ENCODE data around the gene ELSPBP1. TPM values are rescaled to one million over a fixed set of nuclear protein-coding genes. Genes with fewer than 3 reads are reported as not detected.

The ELSPBP1 gene
- total RNA-seq, 1 experiment from 2014 or later = not detected

GRCh38 chr19:47992070-47992469, 2.4 kb upstream of the ELSPBP1 start, which contains the start of gene BSPH1:
BSPH1 (minus strand) TSS chr19:47992170; CDS start chr19:47992081, 89 bp downstream.
- Histone ChIP-seq H3K9me2 (ENCODE audit: insufficient read depth) (0 out of 2 replicates have a peak, but pooled peaks cover 4% of the 10 kb centered on the region), H3K4me3 (replicated peaks in 1 of 2; ENCODE audit: low read depth in 1 of 2, low read length in 2 of 2) (no peak within 1 kb of the TSS), H3K9me3 (ENCODE audit: control insufficient read depth in 1 of 2, insufficient read depth in 1 of 2, low read depth in 1 of 2, low read length in 2 of 2) (no peaks in the 10 kb centered on the region), H3K4me1 (ENCODE audit: control insufficient read depth in 1 of 2, insufficient read depth in 2 of 2, low read length in 2 of 2) (no peaks in the 10 kb centered on the region), H2AFZ (ENCODE audit: low read depth, low read length, poor library complexity, severe bottlenecking) (no peak within 1 kb of the TSS), H4K20me1 (ENCODE audit: insufficient read depth) (no peaks in the 10 kb centered on the region), H3K36me3 (ENCODE audit: control insufficient read depth in 1 of 2, insufficient read depth in 2 of 2, low read length in 2 of 2) (no peaks in the 10 kb centered on the region), H3K4me2 (ENCODE audit: low read length) (no peak within 1 kb of the TSS), H3K27me3 (ENCODE audit: insufficient read depth, low read length) (no peaks in the 10 kb centered on the region), H3K9ac (ENCODE audit: low read length) (no peak within 1 kb of the TSS), H3K79me2 (ENCODE audit: insufficient read depth, low read length) (no peaks in the 10 kb centered on the region), H3K27ac (ENCODE audit: low read depth, low read length) (no peak within 1 kb of the TSS)
- DNase-seq (ENCODE audit: low read depth, low spot score) (no peak), ATAC-seq (no peak)
- no peak for TF ChIP-seq CEBPB (IDR thresholded peaks at IDR 0.05; ENCODE audit: low read depth)
- TF ChIP-seq ZBTB33 (IDR thresholded peaks at IDR 0.05; ENCODE audit: extremely low read depth, insufficient replicate concordance, low read length) = no peak
- TF ChIP-seq JUND (IDR thresholded peaks at IDR 0.05) = no peak
- no peak for TF ChIP-seq YY1 (IDR thresholded peaks at IDR 0.05; ENCODE audit: extremely low read depth, insufficient replicate concordance, low read depth, low read length)
- POLR2A ChIA-PET = no interaction called here
- RAD21 ChIA-PET (ENCODE audit: low non-redundant PET in 1 of 2, low total read pairs in 2 of 2, uncharacterized antibody in 2 of 2, unreplicated experiment in 2 of 2) = interaction anchor here in 1 of 2 experiments (0.6 kb wide), 1 partner anchor 47 kb away, joined by 5 read pairs; no protein-coding TSS in a partner anchor
- intact Hi-C loops (cut with micrococcal nuclease) = no loop called here
- no TSS peak for BruUV-seq (replicated peaks)
- CTCF ChIA-PET = no interaction called here

- intact Hi-C loops (cut with micrococcal nuclease) = no loop called here
- H3K9me3 ChIP-seq (ENCODE audit: control insufficient read depth in 1 of 2, insufficient read depth in 1 of 2, low read depth in 1 of 2, low read length in 2 of 2) = no peaks in the 10 kb centered on the region
- POLR2A ChIA-PET = no interaction called here
- ATAC-seq (no peak), DNase-seq (ENCODE audit: low read depth, low spot score) (no peak)
- no peaks in the 10 kb centered on the region for H3K27me3 ChIP-seq (ENCODE audit: insufficient read depth, low read length)
- H2AFZ ChIP-seq (ENCODE audit: low read depth, low read length, poor library complexity, severe bottlenecking) = no peak overlapping the region
- no peaks in the 10 kb centered on the region for H3K36me3 ChIP-seq (ENCODE audit: control insufficient read depth in 1 of 2, insufficient read depth in 2 of 2, low read length in 2 of 2)
- no peak overlapping the region for H3K27ac ChIP-seq (ENCODE audit: low read depth, low read length)
- 0 out of 2 replicates have a peak, but pooled peaks cover 4% of the 10 kb centered on the region for H3K9me2 ChIP-seq (ENCODE audit: insufficient read depth)
- no peaks in the 10 kb centered on the region for H3K4me1 ChIP-seq (ENCODE audit: control insufficient read depth in 1 of 2, insufficient read depth in 2 of 2, low read length in 2 of 2)
- H3K4me2 ChIP-seq (ENCODE audit: low read length) = no peak overlapping the region
- no peak for TF ChIP-seq ATF3 (IDR thresholded peaks at IDR 0.05)
- TF ChIP-seq ELF1 (IDR thresholded peaks at IDR 0.05; ENCODE audit: borderline replicate concordance, low read depth) = no peak
- TF ChIP-seq RAD21 (IDR thresholded peaks at IDR 0.05; ENCODE audit: low read depth) = no peak
- no peak for TF ChIP-seq SRF (IDR thresholded peaks at IDR 0.05; ENCODE audit: low read depth)
- no peak for TF ChIP-seq EZH2 (IDR thresholded peaks at IDR 0.05)
- no peak for TF ChIP-seq SP1 (IDR thresholded peaks at IDR 0.05; ENCODE audit: low read depth)
- no peak for TF ChIP-seq ZBTB33 (IDR thresholded peaks at IDR 0.05; ENCODE audit: extremely low read depth, insufficient replicate concordance, low read length)
- no peak for TF ChIP-seq CTCF (IDR thresholded peaks at IDR 0.05 in 2 of 3, conservative IDR thresholded peaks at IDR 0.05 in 1 of 3; ENCODE audit: borderline replicate concordance in 1 of 3, insufficient read depth in 1 of 3, low read depth in 2 of 3, low read length in 2 of 3)
- TF ChIP-seq FOSL1 (IDR thresholded peaks at IDR 0.05; ENCODE audit: low read depth) = no peak
- no peak overlapping the region for H3K4me3 ChIP-seq (replicated peaks in 1 of 2; ENCODE audit: low read depth in 1 of 2, low read length in 2 of 2)
- CTCF ChIA-PET = no interaction called here
- BruUV-seq (replicated peaks) = no TSS peak
- no peaks in the 10 kb centered on the region for H4K20me1 ChIP-seq (ENCODE audit: insufficient read depth)
- H3K79me2 ChIP-seq (ENCODE audit: insufficient read depth, low read length) = no peaks in the 10 kb centered on the region
- RAD21 ChIA-PET (ENCODE audit: low non-redundant PET in 1 of 2, low total read pairs in 2 of 2, uncharacterized antibody in 2 of 2, unreplicated experiment in 2 of 2) = no interaction called here
- no peak overlapping the region for H3K9ac ChIP-seq (ENCODE audit: low read length)
These were observed 1.8 kb downstream of the ELSPBP1 start for GRCh38 chr19:47996230-47996727.

All from HCT116 (cell line).